Measurements from ENCODE around the gene KCTD13.

- TF ChIP-seq CTCF (conservative IDR thresholded peaks at IDR 0.05; ENCODE audit: low read depth, low read length) = no peak
- no peak for TF ChIP-seq EZH2 (IDR thresholded peaks at IDR 0.05; ENCODE audit: low read length, unreplicated experiment)
These were observed 14.6 kb upstream of the KCTD13 start for GRCh38 chr16:29940656-29941055.

All from PC-3 (cell line).